Activated CD4-positive, alpha-beta T cell treated with anti-CD3 and anti-CD28 coated beads for 4 hours (primary cell): ENCODE measurements around the gene TDRD9.

Experiments
- DNase-seq, 2 donors: peaks; one replicate each; pipeline ENCODE4 v3.0.0-alpha.2; 2020

Gene TDRD9

GRCh38 chr14:103994535-103995184, 66.4 kb downstream of the TDRD9 start:
- no peak for DNase-seq

GRCh38 chr14:103995876-103996275, 67.6 kb downstream of the TDRD9 start:
- no peak for DNase-seq

- DNase-seq, result no peak
Observed at GRCh38 chr14:103997391-103997790, 69.1 kb downstream of the TDRD9 start.

- no peak for DNase-seq
Observed at GRCh38 chr14:103998027-103998426, 69.8 kb downstream of the TDRD9 start.

GRCh38 chr14:103999795-104000440, 71.7 kb downstream of the TDRD9 start:
- DNase-seq, result no peak

- DNase-seq, result peak in 1 of 2 donors; percentile 4
Observed at GRCh38 chr14:104001003-104001402, 72.7 kb downstream of the TDRD9 start.

- DNase-seq, result no peak
Observed at GRCh38 chr14:104003616-104004015, 75.4 kb downstream of the TDRD9 start.

GRCh38 chr14:104004849-104005248, 76.6 kb downstream of the TDRD9 start:
- DNase-seq, result no peak

- no peak for DNase-seq
Observed at GRCh38 chr14:104005489-104005888, 77.2 kb downstream of the TDRD9 start.

- DNase-seq, result no peak
Observed at GRCh38 chr14:104007121-104007520, 78.9 kb downstream of the TDRD9 start.

- no peak for DNase-seq
Observed at GRCh38 chr14:104009297-104009696, 81.0 kb downstream of the TDRD9 start.

- DNase-seq, result no peak
Observed at GRCh38 chr14:104011824-104012517, 83.7 kb downstream of the TDRD9 start.

GRCh38 chr14:104014764-104015163, 86.5 kb downstream of the TDRD9 start:
- no peak for DNase-seq

GRCh38 chr14:104016873-104017650, 88.8 kb downstream of the TDRD9 start:
- DNase-seq, result no peak

- no peak for DNase-seq
Observed at GRCh38 chr14:104019029-104019428, 90.8 kb downstream of the TDRD9 start.

- DNase-seq, result no peak
Observed at GRCh38 chr14:104019806-104020205, 91.5 kb downstream of the TDRD9 start.

GRCh38 chr14:104020471-104020870, 92.2 kb downstream of the TDRD9 start:
- DNase-seq, result no peak

GRCh38 chr14:104023325-104024055, 95.2 kb downstream of the TDRD9 start:
- no peak for DNase-seq

GRCh38 chr14:104025534-104025933, 97.3 kb downstream of the TDRD9 start:
- DNase-seq, result no peak

GRCh38 chr14:104026024-104026423, 97.8 kb downstream of the TDRD9 start:
- DNase-seq, result no peak

- DNase-seq, result no peak
Observed at GRCh38 chr14:104030958-104031357, 102.7 kb downstream of the TDRD9 start.

- DNase-seq, result no peak
Observed at GRCh38 chr14:104031384-104031783, 103.1 kb downstream of the TDRD9 start.
